Measurements from ENCODE around the gene INPP5E. TPM values are rescaled to one million over a fixed set of nuclear protein-coding genes. Genes with fewer than 3 reads are reported as not detected.

The INPP5E gene
- polyA plus RNA-seq, 2 of the 4 experiments (the other 2 are of a cell fraction), result 5.2 to 11.2 TPM

DNA sequence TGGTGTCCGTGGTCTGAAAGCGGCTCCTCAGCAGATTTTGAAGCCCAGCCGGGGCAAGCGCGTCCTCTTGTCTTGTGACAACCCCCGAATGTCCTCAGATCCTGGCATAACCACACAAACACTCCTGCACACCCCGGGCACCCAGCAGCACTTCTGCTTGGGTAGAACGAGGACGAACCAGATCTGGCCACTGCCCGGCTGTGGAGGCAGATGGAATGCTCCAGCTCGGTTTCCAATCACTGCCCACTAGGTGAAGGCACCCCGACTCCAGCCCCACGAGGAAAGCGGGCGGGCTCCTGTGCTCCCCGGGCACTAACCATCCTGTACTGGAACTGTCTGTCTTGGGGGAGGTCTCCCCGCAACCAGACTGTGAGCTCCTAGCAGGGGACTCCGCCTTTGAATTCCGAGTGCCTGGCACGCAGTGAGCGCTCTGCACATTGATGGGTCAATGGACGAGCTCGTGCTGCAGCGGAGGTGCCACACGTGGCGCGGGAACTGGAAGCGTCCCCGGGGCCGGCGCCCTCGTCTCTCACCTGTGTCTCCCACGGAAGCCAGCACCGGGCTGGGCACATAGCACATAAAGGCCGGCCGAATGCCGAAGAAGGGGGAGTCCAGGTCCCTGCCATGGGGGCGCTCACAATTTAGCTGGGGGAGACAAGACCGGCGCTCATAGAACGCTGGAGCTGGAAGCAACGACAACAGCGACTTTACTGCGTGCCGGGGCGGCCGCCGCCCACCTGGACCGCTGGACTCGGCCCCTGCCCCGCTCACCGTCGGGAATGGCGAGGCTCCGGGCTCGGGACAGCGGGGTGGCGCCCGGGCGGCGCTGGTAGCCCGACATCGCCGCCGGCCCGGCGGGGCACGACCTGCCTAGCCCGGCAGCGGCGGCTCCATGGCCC lies 29.8 kb downstream of the INPP5E start:
- Histone ChIP-seq H3K4me3 (peak overlapping the region; percentile 78), H3K4me1 (peaks cover 19% of the 10 kb centered on the region), H3K4me2 (peak overlapping the region; percentile 97), H3K27ac (peak overlapping the region; percentile 91 to 95), H3K9me3 (no peaks in the 10 kb centered on the region)
- FAIRE-seq (no peak), DNase-seq (ENCODE audit: low read depth in 1 of 2, low spot score in 1 of 2) (peak; percentile 24 to 57), ATAC-seq (peak; percentile 58 to 69)
- 15% methylated on average over 40 of the region's 71 CpGs for WGBS (ENCODE audit: missing lambda C conversion rate)
- ChIA-PET POLR2A (interaction anchor here (0.9 to 2.5 kb wide), 2 partner anchors 14 to 47 kb away, joined by 4 to 7 read pairs; partner anchors contain the start of gene DNLZ), CTCF (interaction anchor here (1.0 to 2.8 kb wide), 6 partner anchors 9 to 79 kb away, joined by 3 to 19 read pairs (median 4); partner anchors contain the start of gene DNLZ)
- peak; percentile 71; the same call in 1 of the 2 replicates for TF ChIP-seq HOXB5 (CRISPR knock-in tag; IDR thresholded peaks at IDR 0.05)
- TF ChIP-seq, protein P1, sequence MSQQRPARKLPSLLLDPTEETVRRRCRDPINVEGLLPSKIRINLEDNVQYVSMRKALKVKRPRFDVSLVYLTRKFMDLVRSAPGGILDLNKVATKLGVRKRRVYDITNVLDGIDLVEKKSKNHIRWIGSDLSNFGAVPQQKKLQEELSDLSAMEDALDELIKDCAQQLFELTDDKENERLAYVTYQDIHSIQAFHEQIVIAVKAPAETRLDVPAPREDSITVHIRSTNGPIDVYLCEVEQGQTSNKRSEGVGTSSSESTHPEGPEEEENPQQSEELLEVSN (IDR thresholded peaks at IDR 0.05; ENCODE audit: borderline replicate concordance, low read depth), result peak; percentile 94
- TF ChIP-seq KDM5A (IDR thresholded peaks at IDR 0.05), result no peak
- TF ChIP-seq MAFK (IDR thresholded peaks at IDR 0.05; ENCODE audit: partially characterized antibody), result peak; percentile 30
- TF ChIP-seq FOSB (CRISPR knock-in tag; IDR thresholded peaks at IDR 0.05), result peak; percentile 43; the same call in 1 of the 2 replicates
- TF ChIP-seq SREBF2 (IDR thresholded peaks at IDR 0.05), result no peak
- TF ChIP-seq POLR2AphosphoS2 (conservative IDR thresholded peaks at IDR 0.05; ENCODE audit: low read length), result no peak
- TF ChIP-seq, protein P2, sequence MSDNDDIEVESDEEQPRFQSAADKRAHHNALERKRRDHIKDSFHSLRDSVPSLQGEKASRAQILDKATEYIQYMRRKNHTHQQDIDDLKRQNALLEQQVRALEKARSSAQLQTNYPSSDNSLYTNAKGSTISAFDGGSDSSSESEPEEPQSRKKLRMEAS (IDR thresholded peaks at IDR 0.05), result peak; percentile 96
- TF ChIP-seq HEYL (CRISPR knock-in tag; IDR thresholded peaks at IDR 0.05), result no peak
- no peak for TF ChIP-seq BHLHE40 (IDR thresholded peaks at IDR 0.05; ENCODE audit: low read depth, low read length)
- TF ChIP-seq NFE2L2 (conservative IDR thresholded peaks at IDR 0.05; ENCODE audit: low read length), result no peak
- no peak for TF ChIP-seq ESRRA (IDR thresholded peaks at IDR 0.05; ENCODE audit: borderline replicate concordance, low read length)
- no peak for TF ChIP-seq RAD21 (conservative IDR thresholded peaks at IDR 0.05 in 1 of 2, IDR thresholded peaks at IDR 0.05 in 1 of 2)
- TF ChIP-seq, protein P3, sequence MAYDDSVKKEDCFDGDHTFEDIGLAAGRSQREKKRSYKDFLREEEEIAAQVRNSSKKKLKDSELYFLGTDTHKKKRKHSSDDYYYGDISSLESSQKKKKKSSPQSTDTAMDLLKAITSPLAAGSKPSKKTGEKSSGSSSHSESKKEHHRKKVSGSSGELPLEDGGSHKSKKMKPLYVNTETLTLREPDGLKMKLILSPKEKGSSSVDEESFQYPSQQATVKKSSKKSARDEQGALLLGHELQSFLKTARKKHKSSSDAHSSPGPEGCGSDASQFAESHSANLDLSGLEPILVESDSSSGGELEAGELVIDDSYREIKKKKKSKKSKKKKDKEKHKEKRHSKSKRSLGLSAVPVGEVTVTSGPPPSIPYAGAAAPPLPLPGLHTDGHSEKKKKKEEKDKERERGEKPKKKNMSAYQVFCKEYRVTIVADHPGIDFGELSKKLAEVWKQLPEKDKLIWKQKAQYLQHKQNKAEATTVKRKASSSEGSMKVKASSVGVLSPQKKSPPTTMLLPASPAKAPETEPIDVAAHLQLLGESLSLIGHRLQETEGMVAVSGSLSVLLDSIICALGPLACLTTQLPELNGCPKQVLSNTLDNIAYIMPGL (CRISPR knock-in tag; IDR thresholded peaks at IDR 0.05; ENCODE audit: borderline replicate concordance), result no peak
- no peak for TF ChIP-seq ZNF302 (CRISPR knock-in tag; IDR thresholded peaks at IDR 0.05)
- no peak for TF ChIP-seq HDAC2 (IDR thresholded peaks at IDR 0.05)
- TF ChIP-seq MYC (IDR thresholded peaks at IDR 0.05; ENCODE audit: borderline replicate concordance, low read length), result peak; percentile 61
- TF ChIP-seq RNF2 (IDR thresholded peaks at IDR 0.05; ENCODE audit: borderline replicate concordance, low read depth), result no peak
- no peak for TF ChIP-seq CHD4 (IDR thresholded peaks at IDR 0.05; ENCODE audit: borderline replicate concordance)
- TF ChIP-seq EP300 (IDR thresholded peaks at IDR 0.05), result no peak
- no peak for TF ChIP-seq CBX8 (IDR thresholded peaks at IDR 0.05)
- TF ChIP-seq TP53 (CRISPR knock-in tag; IDR thresholded peaks at IDR 0.05), result peak; percentile 83; the same call in 1 of the 2 replicates
- no peak for TF ChIP-seq CBX2 (IDR thresholded peaks at IDR 0.05; ENCODE audit: borderline replicate concordance, low read depth)
- TF ChIP-seq SMC3 (IDR thresholded peaks at IDR 0.05), result no peak
- TF ChIP-seq HES2 (IDR thresholded peaks at IDR 0.05), result no peak
- no peak for TF ChIP-seq ZC3H11A (IDR thresholded peaks at IDR 0.05)
- no peak for TF ChIP-seq JUNB (IDR thresholded peaks at IDR 0.05)
- TF ChIP-seq, protein P4, sequence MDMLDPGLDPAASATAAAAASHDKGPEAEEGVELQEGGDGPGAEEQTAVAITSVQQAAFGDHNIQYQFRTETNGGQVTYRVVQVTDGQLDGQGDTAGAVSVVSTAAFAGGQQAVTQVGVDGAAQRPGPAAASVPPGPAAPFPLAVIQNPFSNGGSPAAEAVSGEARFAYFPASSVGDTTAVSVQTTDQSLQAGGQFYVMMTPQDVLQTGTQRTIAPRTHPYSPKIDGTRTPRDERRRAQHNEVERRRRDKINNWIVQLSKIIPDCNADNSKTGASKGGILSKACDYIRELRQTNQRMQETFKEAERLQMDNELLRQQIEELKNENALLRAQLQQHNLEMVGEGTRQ (IDR thresholded peaks at IDR 0.05), result 0 out of 2 replicates have a peak, but pooled peaks have one; percentile 36
- TF ChIP-seq FOXS1 (CRISPR knock-in tag; IDR thresholded peaks at IDR 0.05), result no peak
- no peak for TF ChIP-seq JUN (IDR thresholded peaks at IDR 0.05)
- TF ChIP-seq EHMT2 (IDR thresholded peaks at IDR 0.05; ENCODE audit: low read depth), result no peak
- TF ChIP-seq ZFP36 (IDR thresholded peaks at IDR 0.05; ENCODE audit: borderline replicate concordance, partially characterized antibody), result no peak
- TF ChIP-seq, protein P5, sequence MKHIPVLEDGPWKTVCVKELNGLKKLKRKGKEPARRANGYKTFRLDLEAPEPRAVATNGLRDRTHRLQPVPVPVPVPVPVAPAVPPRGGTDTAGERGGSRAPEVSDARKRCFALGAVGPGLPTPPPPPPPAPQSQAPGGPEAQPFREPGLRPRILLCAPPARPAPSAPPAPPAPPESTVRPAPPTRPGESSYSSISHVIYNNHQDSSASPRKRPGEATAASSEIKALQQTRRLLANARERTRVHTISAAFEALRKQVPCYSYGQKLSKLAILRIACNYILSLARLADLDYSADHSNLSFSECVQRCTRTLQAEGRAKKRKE (CRISPR knock-in tag; IDR thresholded peaks at IDR 0.05; ENCODE audit: low read depth), result peak; percentile 66; the same call in 1 of the 2 replicates
- no peak for TF ChIP-seq PHF8 (IDR thresholded peaks at IDR 0.05; ENCODE audit: borderline replicate concordance, low read depth)
- TF ChIP-seq TFCP2L1 (CRISPR knock-in tag; IDR thresholded peaks at IDR 0.05), result 0 out of 2 replicates have a peak, but pooled peaks have one; percentile 38
- no peak for TF ChIP-seq GATA3 (IDR thresholded peaks at IDR 0.05; ENCODE audit: borderline replicate concordance)
- no peak for TF ChIP-seq NPAS2 (CRISPR knock-in tag; IDR thresholded peaks at IDR 0.05; ENCODE audit: borderline replicate concordance)
